A549 (cell line): ENCODE data around the gene ABCG8. TPM values are rescaled to one million over a fixed set of nuclear protein-coding genes. Genes with fewer than 3 reads are reported as not detected.
"Not testable (repeated sequence)": the region's sequence is repeated elsewhere in the genome, so short reads cannot be mapped to it uniquely, and the experiment has no call there.

Source experiments
- ATAC-seq, 2 experiments: fragments of 200-7000 bp in 1 of 2; fragments of >200 bp in 1 of 2; cut with Nextera tagmentation in 1 of 2; cut with Tn5 transposase in 1 of 2; 3 replicates each; pipeline versions ENCODE4 v1.8.0 to v1.9.1; 2018 to 2020; ENCODE audit warnings: mild to moderate bottlenecking in 1 of 2, moderate library complexity in 1 of 2
- CTCF ChIA-PET: fragments of 300-600 bp; sonication (Branson Sonifier 250); formaldehyde crosslinking; extraction: SDS; loops from one replicate; lab custom pipeline; 2021; ENCODE audit warnings: antibody characterized with exemption, inconsistent platforms; lab: Yijun Ruan, JAX
- POLR2A ChIA-PET: fragments of 350-600 bp; formaldehyde crosslinking; extraction: SDS; loops from one replicate; lab custom pipeline; 2021; ENCODE audit warnings: antibody characterized with exemption, inconsistent platforms; lab: Yijun Ruan, JAX
- DNase-seq, 2 experiments: peaks; one replicate each; pipeline versions ENCODE4 v3.0.0 to v3.0.0-alpha.2; 2011 to 2016; ENCODE audit warnings: low read depth in 1 of 2, low spot score in 1 of 2
- FAIRE-seq: peaks from 2 replicates; lab custom pipeline; 2011; peaks lifted over from hg19 to GRCh38; lab: Jason Lieb, UNC
- H3K27ac ChIP-seq, 2 experiments: fragments of >200 bp; sonication (Bioruptor Twin); formaldehyde crosslinking; 3 replicates each; pipeline ENCODE4 v1.5.1; 2016 to 2017
- H3K4me1 ChIP-seq: fragments of >200 bp; sonication (Bioruptor Twin); formaldehyde crosslinking; 3 replicates; pipeline ENCODE4 v1.6.1; 2016
- H3K4me2 ChIP-seq: fragments of >200 bp; sonication (Bioruptor Twin); formaldehyde crosslinking; 3 replicates; pipeline ENCODE4 v1.6.1; 2016
- H3K4me3 ChIP-seq: fragments of >200 bp; sonication (Bioruptor Twin); formaldehyde crosslinking; 3 replicates; pipeline ENCODE4 v1.5.1; 2016
- H3K9me3 ChIP-seq: fragments of >200 bp; sonication (Bioruptor Twin); formaldehyde crosslinking; 3 replicates; pipeline ENCODE4 v1.6.1; 2016
- CBX2 ChIP-seq: fragments of 200-600 bp; sonication (generic); IDR thresholded peaks from 2 replicates; pipeline ENCODE4 v1.6.1; 2016; ENCODE audit warnings: low read depth, mild to moderate bottlenecking, borderline replicate concordance
- CEBPB ChIP-seq, 2 experiments: fragments of >200 bp in 1 of 2; sonication (Bioruptor Twin) in 1 of 2; formaldehyde crosslinking in 1 of 2; IDR thresholded peaks; 2 replicates each; pipeline ENCODE4 v1.6.1; 2012 to 2016
- CTCF ChIP-seq: fragments of >200 bp; sonication (Bioruptor Twin); formaldehyde crosslinking; IDR thresholded peaks from 3 replicates; pipeline ENCODE4 v1.5.1; 2016
- EHMT2 ChIP-seq: fragments of 200-600 bp; sonication (generic); IDR thresholded peaks from 2 replicates; pipeline ENCODE4 v1.6.1; 2016; ENCODE audit warnings: antibody characterized with exemption, low read depth, mild to moderate bottlenecking, moderate library complexity
- ELK1 ChIP-seq: fragments of 150-350 bp; IDR thresholded peaks from 2 replicates; pipeline ENCODE4 v1.6.1; 2014; ENCODE audit warnings: low read depth, mild to moderate bottlenecking, low read length
- EP300 ChIP-seq, 2 experiments: fragments of >200 bp; sonication (Bioruptor Twin); formaldehyde crosslinking; IDR thresholded peaks; 2 replicates in 1 of 2; 3 replicates in 1 of 2; pipeline ENCODE4 v1.6.1; 2016 to 2017
- ESRRA ChIP-seq: fragments of 150-350 bp; IDR thresholded peaks from 2 replicates; pipeline ENCODE4 v1.6.1; 2014; ENCODE audit warnings: mild to moderate bottlenecking, low read length, borderline replicate concordance
- GATA3 ChIP-seq: IDR thresholded peaks from 2 replicates; pipeline ENCODE4 v1.6.1; 2012; ENCODE audit warnings: borderline replicate concordance
- HEYL ChIP-seq: fragments of 250-450 bp; sonication (Bioruptor Pico); IDR thresholded peaks from 2 replicates; pipeline ENCODE4 v1.8.0; 2021; ENCODE audit warnings: mild to moderate bottlenecking, moderate library complexity
- HOXA7 ChIP-seq: fragments of 250-450 bp; sonication (Bioruptor Pico); IDR thresholded peaks from 2 replicates; pipeline ENCODE4 v1.5.0; 2020; ENCODE audit warnings: mild to moderate bottlenecking, moderate library complexity
- JUNB ChIP-seq: fragments of >200 bp; sonication (Bioruptor Twin); formaldehyde crosslinking; IDR thresholded peaks from 2 replicates; pipeline ENCODE4 v1.6.1; 2016
- KDM5A ChIP-seq: fragments of 200-600 bp; sonication (generic); IDR thresholded peaks from 2 replicates; pipeline ENCODE4 v1.6.1; 2016; ENCODE audit warnings: antibody characterized with exemption, mild to moderate bottlenecking
- MAFK ChIP-seq: fragments of 450-650 bp; IDR thresholded peaks from 2 replicates; pipeline ENCODE4 v1.6.1; 2014; ENCODE audit not compliant: partially characterized antibody
- MAX ChIP-seq: IDR thresholded peaks from 2 replicates; pipeline ENCODE4 v1.6.1; 2012
- MYC ChIP-seq: IDR thresholded peaks from 2 replicates; pipeline ENCODE4 v1.6.1; 2012; ENCODE audit warnings: mild to moderate bottlenecking, inconsistent platforms, low read length, improper control_type of control experiment, borderline replicate concordance
- NPAS2 ChIP-seq: fragments of 250-450 bp; sonication (Bioruptor Pico); IDR thresholded peaks from 2 replicates; pipeline ENCODE4 v1.8.0; 2022; ENCODE audit warnings: mild to moderate bottlenecking, moderate library complexity, borderline replicate concordance
- NR3C1 ChIP-seq: fragments of >200 bp; sonication (Bioruptor Twin); formaldehyde crosslinking; IDR thresholded peaks from 3 replicates; pipeline ENCODE4 v1.6.1; 2017
- PHF8 ChIP-seq: fragments of 200-600 bp; sonication (generic); IDR thresholded peaks from 2 replicates; pipeline ENCODE4 v1.6.1; 2016; ENCODE audit warnings: low read depth, mild to moderate bottlenecking, antibody characterized with exemption, moderate library complexity, borderline replicate concordance
- RARB ChIP-seq: fragments of 250-450 bp; sonication (Bioruptor Pico); IDR thresholded peaks from 2 replicates; pipeline ENCODE4 v1.8.0; 2021; ENCODE audit warnings: mild to moderate bottlenecking, moderate library complexity
- SREBF2 ChIP-seq: fragments of 450-650 bp; IDR thresholded peaks from 2 replicates; pipeline ENCODE4 v1.6.1; 2014; ENCODE audit warnings: mild to moderate bottlenecking, moderate library complexity
- TFCP2L1 ChIP-seq: fragments of 250-450 bp; sonication (Bioruptor Pico); IDR thresholded peaks from 2 replicates; pipeline ENCODE4 v1.5.0; 2021; ENCODE audit warnings: mild to moderate bottlenecking
- ZFP36 ChIP-seq: fragments of 450-650 bp; IDR thresholded peaks from 2 replicates; pipeline ENCODE4 v1.6.1; 2014; ENCODE audit warnings: borderline replicate concordance; ENCODE audit not compliant: partially characterized antibody
- ZSCAN20 ChIP-seq: fragments of 250-450 bp; sonication (Bioruptor Pico); IDR thresholded peaks from 2 replicates; pipeline ENCODE4 v1.8.0; 2022; ENCODE audit warnings: mild to moderate bottlenecking, moderate library complexity
- WGBS: methylation state at CpG from one replicate; pipeline ENCODE4 v1.1.6; 2017; ENCODE audit errors: missing lambda C conversion rate; 5-methylcytosine and 5-hydroxymethylcytosine counted together
- polyA plus RNA-seq, 4 experiments: library from polyadenylated mRNA; depleted of rRNA in 3 of 4; stranded (reverse); fragments of >200 nt; fragmentation: RNase III in 1 of 4; extraction: RNeasy Plus Mini Kit Qiagen cat#74134 plus additional on column Dnase treatment in 1 of 4; gene quantifications; 2 replicates in 3 of 4; 3 replicates in 1 of 4; pipeline ENCODE4 v1.2.3, GENCODE V29; 2011 to 2017

Gene ABCG8
- polyA plus RNA-seq, 2 of the 4 experiments (the other 2 are of a cell fraction) = not detected

- Histone ChIP-seq H3K4me2 (no peak overlapping the region), H3K4me1 (peaks cover 9% of the 10 kb centered on the region; the same call in 2 of the 3 replicates), H3K9me3 (no peaks in the 10 kb centered on the region), H3K27ac (no peak overlapping the region), H3K4me3 (no peak overlapping the region)
- FAIRE-seq (peak; percentile 43), ATAC-seq (no peak), DNase-seq (no peak)
- WGBS = 70% methylated on average over 6 of the region's 6 CpGs
- no peak for TF ChIP-seq JUNB
- no peak for TF ChIP-seq MYC
- no peak for TF ChIP-seq GATA3
- POLR2A ChIA-PET = interaction anchor here (1.8 kb wide), 1 partner anchor 311 kb away, joined by 5 read pairs; the partner anchor contains the start of gene THADA
- CTCF ChIA-PET = interaction anchor here (0.8 to 2.2 kb wide), 8 partner anchors 10 to 302 kb away, joined by 3 to 14 read pairs (median 3); no protein-coding TSS in a partner anchor
Observed at GRCh38 chr2:43906448-43907109, 67.8 kb downstream of the ABCG8 start.

- H3K4me1 ChIP-seq, H3K27ac ChIP-seq, H3K4me3 ChIP-seq, FAIRE-seq, ATAC-seq, DNase-seq, CTCF ChIA-PET, H3K4me2 ChIP-seq, H3K9me3 ChIP-seq: not testable (repeated sequence)
- WGBS = 95% methylated on average over 7 of the region's 8 CpGs
- POLR2A ChIA-PET = interaction anchor here (0.6 kb wide), 1 partner anchor 165 kb away, joined by 5 read pairs; no protein-coding TSS in a partner anchor
- peak; percentile 84 to 87 for TF ChIP-seq CEBPB (IDR thresholded peaks at IDR 0.05)
- TF ChIP-seq, all 56 proteins: peak for 1; not testable (repeated sequence) for 55
Observed at GRCh38 chr2:43911136-43911790, 72.5 kb downstream of the ABCG8 start.

GRCh38 chr2:43924463-43924862, 85.7 kb downstream of the ABCG8 start:
- no peak overlapping the region for H3K4me2 ChIP-seq
- no peaks in the 10 kb centered on the region for H3K4me1 ChIP-seq
- no peak overlapping the region for H3K4me3 ChIP-seq
- ATAC-seq (no peak), FAIRE-seq (peak; percentile 61), DNase-seq (no peak)
- 91% methylated on average over 2 of the region's 2 CpGs for WGBS
- CTCF ChIA-PET = interaction anchor here (1.5 to 2.7 kb wide), 4 partner anchors 8 to 27 kb away, joined by 3 to 11 read pairs (median 4); no protein-coding TSS in a partner anchor
- POLR2A ChIA-PET = no interaction called here
- H3K27ac ChIP-seq = no peak overlapping the region
- no peaks in the 10 kb centered on the region for H3K9me3 ChIP-seq
- TF ChIP-seq NR3C1 = no peak
- peak; percentile 23 for TF ChIP-seq MAFK

GRCh38 chr2:43925431-43925830, 86.7 kb downstream of the ABCG8 start:
- ATAC-seq = no peak
- Histone ChIP-seq H3K9me3 (no peaks in the 10 kb centered on the region), H3K4me2 (no peak overlapping the region), H3K4me1 (no peaks in the 10 kb centered on the region), H3K4me3 (no peak overlapping the region), H3K27ac (no peak overlapping the region)
- DNase-seq = no peak
- ChIA-PET CTCF (interaction anchor here (1.7 kb wide), 1 partner anchor 10 kb away, joined by 3 read pairs; no protein-coding TSS in a partner anchor), POLR2A (no interaction called here)
- no peak for FAIRE-seq
- TF ChIP-seq TFCP2L1 (CRISPR knock-in tag) = no peak
- no peak for TF ChIP-seq ZFP36
- TF ChIP-seq MAX = no peak
- TF ChIP-seq NPAS2 = no peak
- TF ChIP-seq PHF8 = no peak
- no peak for TF ChIP-seq CTCF
- no peak for TF ChIP-seq EHMT2
- TF ChIP-seq ZSCAN20 (CRISPR knock-in tag) = no peak
- no peak for TF ChIP-seq SREBF2
- TF ChIP-seq CBX2 = no peak
- TF ChIP-seq HOXA7 = no peak
- TF ChIP-seq ELK1 = no peak
- TF ChIP-seq HEYL = no peak
- no peak for TF ChIP-seq EP300 (IDR thresholded peaks at IDR 0.05)
- TF ChIP-seq ESRRA = no peak
- TF ChIP-seq KDM5A = no peak
- TF ChIP-seq RARB (CRISPR knock-in tag) = no peak
- 89% methylated on average over 4 of the region's 4 CpGs for WGBS
